GM12878 (cell line): ENCODE results near the gene SDK2.

Experiments used
- ETV6 ChIP-seq, 2 experiments: fragments of 450-650 bp in 1 of 2; IDR thresholded peaks in 1 of 2; conservative IDR thresholded peaks in 1 of 2; 2 replicates each; pipeline ENCODE4 v1.6.1; 2014; ENCODE audit warnings: antibody characterized with exemption in 1 of 2, borderline replicate concordance in 1 of 2, low read depth in 1 of 2, mild to moderate bottlenecking in 1 of 2, moderate library complexity in 1 of 2
- RCOR1 ChIP-seq: conservative IDR thresholded peaks from 2 replicates; pipeline ENCODE4 v1.6.1; 2012; ENCODE audit warnings: low read depth, low read length, improper control_type of control experiment
- SMC3 ChIP-seq: IDR thresholded peaks from 2 replicates; pipeline ENCODE4 v1.6.1; 2011; ENCODE audit warnings: low read length, improper control_type of control experiment, borderline replicate concordance
- SPI1 ChIP-seq: IDR thresholded peaks from 2 replicates; pipeline ENCODE4 v1.6.1; 2011; ENCODE audit warnings: low read depth, mild to moderate bottlenecking, low read length, moderate library complexity, borderline replicate concordance; ENCODE audit not compliant: insufficient read depth
- TBL1XR1 ChIP-seq: IDR thresholded peaks from 2 replicates; pipeline ENCODE4 v1.6.1; 2012; ENCODE audit warnings: low read depth, low read length, improper control_type of control experiment
- TF ChIP-seq, protein P1 (sequence below), 3 experiments: IDR thresholded peaks in 2 of 3; conservative IDR thresholded peaks in 1 of 3; 2 replicates each; pipeline ENCODE4 v1.5.1; 2011; ENCODE audit warnings: low read depth in 3 of 3, low read length in 3 of 3, mild to moderate bottlenecking in 3 of 3, control low read depth in 2 of 3, moderate library complexity in 2 of 3, inconsistent platforms in 1 of 3, mixed read lengths in 1 of 3; ENCODE audit not compliant: control insufficient read depth in 2 of 3, insufficient read depth in 1 of 3; ENCODE audit errors: extremely low read depth in 1 of 3
- TF ChIP-seq, protein P2 (sequence below): fragments of 450-650 bp; IDR thresholded peaks from 2 replicates; pipeline ENCODE4 v1.6.1; 2018; ENCODE audit warnings: borderline replicate concordance, mild to moderate bottlenecking; ENCODE audit not compliant: partially characterized antibody

DNA sequence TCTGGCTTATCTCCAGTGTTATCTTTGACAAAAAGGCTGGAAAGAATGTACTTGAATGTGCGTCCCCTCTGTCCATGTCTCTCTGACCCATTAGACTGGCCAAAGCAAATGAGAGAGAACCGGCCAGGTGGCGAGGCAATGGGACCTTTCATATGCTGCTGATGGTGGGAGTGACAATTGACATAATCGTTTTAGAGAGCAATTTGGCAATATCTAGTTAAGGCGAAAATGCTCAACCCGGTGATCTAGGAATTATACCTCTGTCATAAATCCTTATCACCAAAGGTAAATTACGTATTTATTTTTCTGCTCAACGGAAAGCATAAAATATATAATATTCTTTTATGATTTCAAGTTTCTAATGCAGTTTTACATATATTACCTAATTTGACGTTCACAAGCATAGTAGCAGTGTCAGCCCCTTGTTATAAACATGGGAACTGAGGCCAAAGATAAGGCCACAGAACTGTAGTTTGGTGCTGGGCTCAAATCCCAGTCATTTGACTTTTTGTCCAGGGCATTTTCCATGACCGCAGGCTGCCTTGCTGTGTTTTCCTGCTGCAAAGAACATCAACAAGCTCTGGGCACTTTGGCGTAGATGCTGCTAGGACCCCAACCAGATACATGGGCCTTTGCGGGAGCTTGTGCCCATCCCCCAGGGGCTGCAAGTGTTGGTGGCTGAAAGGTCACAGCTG is 14.7 kb upstream of the SDK2 start:
- TF ChIP-seq, protein P1, sequence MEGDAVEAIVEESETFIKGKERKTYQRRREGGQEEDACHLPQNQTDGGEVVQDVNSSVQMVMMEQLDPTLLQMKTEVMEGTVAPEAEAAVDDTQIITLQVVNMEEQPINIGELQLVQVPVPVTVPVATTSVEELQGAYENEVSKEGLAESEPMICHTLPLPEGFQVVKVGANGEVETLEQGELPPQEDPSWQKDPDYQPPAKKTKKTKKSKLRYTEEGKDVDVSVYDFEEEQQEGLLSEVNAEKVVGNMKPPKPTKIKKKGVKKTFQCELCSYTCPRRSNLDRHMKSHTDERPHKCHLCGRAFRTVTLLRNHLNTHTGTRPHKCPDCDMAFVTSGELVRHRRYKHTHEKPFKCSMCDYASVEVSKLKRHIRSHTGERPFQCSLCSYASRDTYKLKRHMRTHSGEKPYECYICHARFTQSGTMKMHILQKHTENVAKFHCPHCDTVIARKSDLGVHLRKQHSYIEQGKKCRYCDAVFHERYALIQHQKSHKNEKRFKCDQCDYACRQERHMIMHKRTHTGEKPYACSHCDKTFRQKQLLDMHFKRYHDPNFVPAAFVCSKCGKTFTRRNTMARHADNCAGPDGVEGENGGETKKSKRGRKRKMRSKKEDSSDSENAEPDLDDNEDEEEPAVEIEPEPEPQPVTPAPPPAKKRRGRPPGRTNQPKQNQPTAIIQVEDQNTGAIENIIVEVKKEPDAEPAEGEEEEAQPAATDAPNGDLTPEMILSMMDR (IDR thresholded peaks at IDR 0.05 in 2 of 3, conservative IDR thresholded peaks at IDR 0.05 in 1 of 3; ENCODE audit: control insufficient read depth in 2 of 3, extremely low read depth in 1 of 3, insufficient read depth in 1 of 3, low read depth in 3 of 3, low read length in 3 of 3): no peak
- TF ChIP-seq TBL1XR1 (no peak), SMC3 (no peak), ETV6 (conservative IDR thresholded peaks at IDR 0.05 in 1 of 2, IDR thresholded peaks at IDR 0.05 in 1 of 2; ENCODE audit: borderline replicate concordance in 1 of 2, low read depth in 1 of 2) (no peak), SPI1 (no peak), RCOR1 (no peak)
- TF ChIP-seq, protein P2, sequence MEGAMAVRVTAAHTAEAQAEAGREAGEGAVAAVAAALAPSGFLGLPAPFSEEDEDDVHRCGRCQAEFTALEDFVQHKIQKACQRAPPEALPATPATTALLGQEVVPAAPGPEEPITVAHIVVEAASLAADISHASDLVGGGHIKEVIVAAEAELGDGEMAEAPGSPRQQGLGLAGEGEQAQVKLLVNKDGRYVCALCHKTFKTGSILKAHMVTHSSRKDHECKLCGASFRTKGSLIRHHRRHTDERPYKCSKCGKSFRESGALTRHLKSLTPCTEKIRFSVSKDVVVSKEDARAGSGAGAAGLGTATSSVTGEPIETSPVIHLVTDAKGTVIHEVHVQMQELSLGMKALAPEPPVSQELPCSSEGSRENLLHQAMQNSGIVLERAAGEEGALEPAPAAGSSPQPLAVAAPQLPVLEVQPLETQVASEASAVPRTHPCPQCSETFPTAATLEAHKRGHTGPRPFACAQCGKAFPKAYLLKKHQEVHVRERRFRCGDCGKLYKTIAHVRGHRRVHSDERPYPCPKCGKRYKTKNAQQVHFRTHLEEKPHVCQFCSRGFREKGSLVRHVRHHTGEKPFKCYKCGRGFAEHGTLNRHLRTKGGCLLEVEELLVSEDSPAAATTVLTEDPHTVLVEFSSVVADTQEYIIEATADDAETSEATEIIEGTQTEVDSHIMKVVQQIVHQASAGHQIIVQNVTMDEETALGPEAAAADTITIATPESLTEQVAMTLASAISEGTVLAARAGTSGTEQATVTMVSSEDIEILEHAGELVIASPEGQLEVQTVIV: no peak
